Measurements from ENCODE around the gene RAP2A. TPM values are rescaled to one million over a fixed set of nuclear protein-coding genes. Genes with fewer than 3 reads are reported as not detected.

Gene RAP2A
- total and polyA plus RNA-seq, 9 of the 15 experiments (the other 6 are each of a cell fraction or from before 2014, with no cell fraction given): 1.8 to 11.7 (median 5.6) TPM

GRCh38 chr13:97387485-97387839 is 46.5 kb upstream of the RAP2A start:
- no peak overlapping the region for H3K4me3 ChIP-seq
- 91% methylated on average over 5 of the region's 5 CpGs for WGBS (ENCODE audit: insufficient coverage, low coverage, missing lambda C conversion rate)
- no peak for ATAC-seq
- no peaks in the 10 kb centered on the region for H3K4me1 ChIP-seq (replicated peaks in 1 of 2; ENCODE audit: control insufficient read depth in 2 of 2, insufficient read depth in 2 of 2, low read length in 2 of 2)
- in situ Hi-C loops (cut with MboI): no loop called here
- DNase-seq (ENCODE audit: extremely low read depth in 1 of 4, low spot score in 3 of 4): no peak
- intact Hi-C loops (cut with micrococcal nuclease): no loop called here
- H3K36me3 ChIP-seq (ENCODE audit: control insufficient read depth, insufficient read depth, low read length): peaks cover 3% of the 10 kb centered on the region; the same call in 1 of the 3 replicates
- H3K4me2 ChIP-seq (ENCODE audit: insufficient read depth, low read length): no peak overlapping the region
- no peaks in the 10 kb centered on the region for H3K9me3 ChIP-seq (replicated peaks; ENCODE audit: control insufficient read depth, insufficient read depth, low read depth, low read length)
- no peak overlapping the region for H3K27ac ChIP-seq (ENCODE audit: extremely low read depth, low read depth, low read length)
- ChIA-PET CTCF (ENCODE audit: low intra/inter-chr PET ratio) (no interaction called here), POLR2A (interaction anchor here (0.6 kb wide), 1 partner anchor 183 kb away, joined by 3 read pairs; no protein-coding TSS in a partner anchor)
- H3K27me3 ChIP-seq (ENCODE audit: control insufficient read depth in 2 of 2, insufficient read depth in 2 of 2, low read length in 2 of 2): no peaks in the 10 kb centered on the region
- no peak for FAIRE-seq
- H4K20me1 ChIP-seq (replicated peaks; ENCODE audit: control insufficient read depth, insufficient read depth, low read length): no peaks in the 10 kb centered on the region
- H3K9ac ChIP-seq (ENCODE audit: insufficient read depth in 1 of 2, low read depth in 2 of 2, low read length in 2 of 2): no peak overlapping the region
- no TSS peak for BruUV-seq (replicated peaks)
- no peaks in the 10 kb centered on the region for H3K9me1 ChIP-seq (ENCODE audit: control insufficient read depth, insufficient read depth, low read length)
- no peak overlapping the region for H2AFZ ChIP-seq (ENCODE audit: low read depth, low read length)
- TF ChIP-seq RAD21 (CRISPR knock-in tag; conservative IDR thresholded peaks at IDR 0.05 in 1 of 2, IDR thresholded peaks at IDR 0.05 in 1 of 2): no peak
- TF ChIP-seq SUPT5H (IDR thresholded peaks at IDR 0.05): no peak
- TF ChIP-seq ZNF280A (IDR thresholded peaks at IDR 0.05; ENCODE audit: low read depth, partially characterized antibody): no peak
- TF ChIP-seq RFX1 (IDR thresholded peaks at IDR 0.05): no peak
- no peak for TF ChIP-seq USF1 (CRISPR knock-in tag; IDR thresholded peaks at IDR 0.05)
- TF ChIP-seq MBD2 (IDR thresholded peaks at IDR 0.05; ENCODE audit: borderline replicate concordance, low read depth): no peak
- no peak for TF ChIP-seq RUNX1 (IDR thresholded peaks at IDR 0.05; ENCODE audit: low read depth)
- TF ChIP-seq RBM34 (IDR thresholded peaks at IDR 0.05; ENCODE audit: borderline replicate concordance, insufficient read depth, low read length): no peak
- TF ChIP-seq, protein P1, sequence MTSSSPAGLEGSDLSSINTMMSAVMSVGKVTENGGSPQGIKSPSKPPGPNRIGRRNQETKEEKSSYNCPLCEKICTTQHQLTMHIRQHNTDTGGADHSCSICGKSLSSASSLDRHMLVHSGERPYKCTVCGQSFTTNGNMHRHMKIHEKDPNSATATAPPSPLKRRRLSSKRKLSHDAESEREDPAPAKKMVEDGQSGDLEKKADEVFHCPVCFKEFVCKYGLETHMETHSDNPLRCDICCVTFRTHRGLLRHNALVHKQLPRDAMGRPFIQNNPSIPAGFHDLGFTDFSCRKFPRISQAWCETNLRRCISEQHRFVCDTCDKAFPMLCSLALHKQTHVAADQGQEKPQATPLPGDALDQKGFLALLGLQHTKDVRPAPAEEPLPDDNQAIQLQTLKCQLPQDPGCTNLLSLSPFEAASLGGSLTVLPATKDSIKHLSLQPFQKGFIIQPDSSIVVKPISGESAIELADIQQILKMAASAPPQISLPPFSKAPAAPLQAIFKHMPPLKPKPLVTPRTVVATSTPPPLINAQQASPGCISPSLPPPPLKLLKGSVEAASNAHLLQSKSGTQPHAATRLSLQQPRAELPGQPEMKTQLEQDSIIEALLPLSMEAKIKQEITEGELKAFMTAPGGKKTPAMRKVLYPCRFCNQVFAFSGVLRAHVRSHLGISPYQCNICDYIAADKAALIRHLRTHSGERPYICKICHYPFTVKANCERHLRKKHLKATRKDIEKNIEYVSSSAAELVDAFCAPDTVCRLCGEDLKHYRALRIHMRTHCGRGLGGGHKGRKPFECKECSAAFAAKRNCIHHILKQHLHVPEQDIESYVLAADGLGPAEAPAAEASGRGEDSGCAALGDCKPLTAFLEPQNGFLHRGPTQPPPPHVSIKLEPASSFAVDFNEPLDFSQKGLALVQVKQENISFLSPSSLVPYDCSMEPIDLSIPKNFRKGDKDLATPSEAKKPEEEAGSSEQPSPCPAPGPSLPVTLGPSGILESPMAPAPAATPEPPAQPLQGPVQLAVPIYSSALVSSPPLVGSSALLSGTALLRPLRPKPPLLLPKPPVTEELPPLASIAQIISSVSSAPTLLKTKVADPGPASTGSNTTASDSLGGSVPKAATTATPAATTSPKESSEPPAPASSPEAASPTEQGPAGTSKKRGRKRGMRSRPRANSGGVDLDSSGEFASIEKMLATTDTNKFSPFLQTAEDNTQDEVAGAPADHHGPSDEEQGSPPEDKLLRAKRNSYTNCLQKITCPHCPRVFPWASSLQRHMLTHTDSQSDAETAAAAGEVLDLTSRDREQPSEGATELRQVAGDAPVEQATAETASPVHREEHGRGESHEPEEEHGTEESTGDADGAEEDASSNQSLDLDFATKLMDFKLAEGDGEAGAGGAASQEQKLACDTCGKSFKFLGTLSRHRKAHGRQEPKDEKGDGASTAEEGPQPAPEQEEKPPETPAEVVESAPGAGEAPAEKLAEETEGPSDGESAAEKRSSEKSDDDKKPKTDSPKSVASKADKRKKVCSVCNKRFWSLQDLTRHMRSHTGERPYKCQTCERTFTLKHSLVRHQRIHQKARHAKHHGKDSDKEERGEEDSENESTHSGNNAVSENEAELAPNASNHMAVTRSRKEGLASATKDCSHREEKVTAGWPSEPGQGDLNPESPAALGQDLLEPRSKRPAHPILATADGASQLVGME (CRISPR knock-in tag; IDR thresholded peaks at IDR 0.05): no peak
- TF ChIP-seq GMEB1 (CRISPR knock-in tag; IDR thresholded peaks at IDR 0.05): no peak
- no peak for TF ChIP-seq ZNF175 (CRISPR knock-in tag; IDR thresholded peaks at IDR 0.05; ENCODE audit: low read depth)
- no peak for TF ChIP-seq CEBPG (CRISPR knock-in tag; IDR thresholded peaks at IDR 0.05)
- no peak for TF ChIP-seq CEBPG (tag; conservative IDR thresholded peaks at IDR 0.05 in 1 of 2, IDR thresholded peaks at IDR 0.05 in 1 of 2)
- H3K79me2 ChIP-seq (ENCODE audit: control insufficient read depth, insufficient read depth, low read length): no peaks in the 10 kb centered on the region; the same call in 2 of the 3 replicates
